22Rv1 (cell line): ENCODE data around the gene PNPLA6.
"Not testable (repeated sequence)": the region's sequence is repeated elsewhere in the genome, so short reads cannot be mapped to it uniquely, and the experiment has no call there.

Experiments used
- H3K27ac ChIP-seq: fragments of 450-650 bp; 2 replicates; pipeline ENCODE4 v1.5.1; 2017
- ZFX ChIP-seq: fragments of 450-650 bp; IDR thresholded peaks from 2 replicates; pipeline ENCODE4 v1.6.1; 2017; ENCODE audit warnings: antibody characterized with exemption, borderline replicate concordance
- TF ChIP-seq, protein P1 (sequence below): fragments of 450-650 bp; IDR thresholded peaks from 2 replicates; pipeline ENCODE4 v1.5.1; 2017; ENCODE audit warnings: mild to moderate bottlenecking

The PNPLA6 gene

DNA sequence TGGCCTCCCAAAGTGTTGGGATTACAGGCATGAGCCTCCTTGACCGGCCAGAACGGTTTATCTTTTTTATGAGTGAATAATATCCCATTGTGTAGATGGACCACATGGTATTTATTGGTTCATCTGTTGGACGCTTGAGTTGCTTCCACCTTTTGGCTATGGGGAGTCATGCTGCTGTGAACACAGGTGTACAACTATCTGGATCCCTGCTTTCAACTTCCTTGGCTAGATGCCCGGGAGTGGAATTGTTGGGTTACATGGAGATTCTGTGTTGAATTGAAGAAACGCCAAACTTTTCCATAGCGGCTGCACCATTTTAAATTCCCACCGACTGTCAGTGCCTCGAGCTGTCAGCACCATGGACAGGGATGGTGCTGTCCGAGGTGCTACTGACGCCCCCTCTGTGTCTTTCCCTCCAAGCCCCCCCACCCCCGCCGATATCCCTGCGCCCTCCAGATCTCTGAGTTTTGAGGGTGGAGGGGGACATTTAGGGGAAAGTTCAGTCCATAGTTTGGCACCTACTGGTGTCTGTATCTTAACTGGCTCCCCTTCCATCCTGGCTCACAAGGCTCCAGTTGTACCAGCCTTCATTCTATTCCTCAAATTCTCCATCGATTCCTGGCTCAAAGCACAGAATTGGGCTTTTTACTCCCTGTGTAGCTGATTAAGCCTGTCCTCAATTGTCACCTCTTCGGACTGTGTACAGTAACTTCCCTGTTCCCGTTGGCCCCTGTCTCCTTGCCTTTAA lies 27.3 kb downstream of the PNPLA6 start:
- no peak for TF ChIP-seq ZFX
- TF ChIP-seq, protein P1, sequence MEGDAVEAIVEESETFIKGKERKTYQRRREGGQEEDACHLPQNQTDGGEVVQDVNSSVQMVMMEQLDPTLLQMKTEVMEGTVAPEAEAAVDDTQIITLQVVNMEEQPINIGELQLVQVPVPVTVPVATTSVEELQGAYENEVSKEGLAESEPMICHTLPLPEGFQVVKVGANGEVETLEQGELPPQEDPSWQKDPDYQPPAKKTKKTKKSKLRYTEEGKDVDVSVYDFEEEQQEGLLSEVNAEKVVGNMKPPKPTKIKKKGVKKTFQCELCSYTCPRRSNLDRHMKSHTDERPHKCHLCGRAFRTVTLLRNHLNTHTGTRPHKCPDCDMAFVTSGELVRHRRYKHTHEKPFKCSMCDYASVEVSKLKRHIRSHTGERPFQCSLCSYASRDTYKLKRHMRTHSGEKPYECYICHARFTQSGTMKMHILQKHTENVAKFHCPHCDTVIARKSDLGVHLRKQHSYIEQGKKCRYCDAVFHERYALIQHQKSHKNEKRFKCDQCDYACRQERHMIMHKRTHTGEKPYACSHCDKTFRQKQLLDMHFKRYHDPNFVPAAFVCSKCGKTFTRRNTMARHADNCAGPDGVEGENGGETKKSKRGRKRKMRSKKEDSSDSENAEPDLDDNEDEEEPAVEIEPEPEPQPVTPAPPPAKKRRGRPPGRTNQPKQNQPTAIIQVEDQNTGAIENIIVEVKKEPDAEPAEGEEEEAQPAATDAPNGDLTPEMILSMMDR = no peak
- H3K27ac ChIP-seq = no peak overlapping the region

GRCh38 chr19:7564866-7565265 lies 29.3 kb downstream of the PNPLA6 start:
- TF ChIP-seq, protein P1 = no peak
- TF ChIP-seq ZFX = no peak
- H3K27ac ChIP-seq = no peak overlapping the region

DNA sequence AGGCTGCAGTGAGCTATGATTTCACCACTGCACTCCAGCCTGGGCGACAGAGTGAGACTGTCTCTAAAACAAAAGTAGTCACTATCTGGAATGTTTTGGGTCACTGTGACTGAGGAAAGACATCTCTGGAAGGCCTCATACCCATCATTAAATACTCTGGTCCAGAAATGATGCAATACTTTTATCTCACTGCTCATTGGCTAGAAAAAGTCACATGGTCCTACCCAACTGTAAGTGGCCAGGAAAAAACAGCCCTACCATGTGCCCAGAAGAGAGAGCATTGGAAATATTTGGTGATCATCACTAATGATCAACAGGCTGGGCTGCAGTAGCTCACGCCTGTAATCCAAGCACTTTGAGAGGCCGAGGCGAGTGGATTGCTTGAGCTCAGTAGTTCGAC lies 29.8 kb downstream of the PNPLA6 start:
- no peak for TF ChIP-seq ZFX
- TF ChIP-seq, protein P1 = no peak
- H3K27ac ChIP-seq = no peak overlapping the region

DNA sequence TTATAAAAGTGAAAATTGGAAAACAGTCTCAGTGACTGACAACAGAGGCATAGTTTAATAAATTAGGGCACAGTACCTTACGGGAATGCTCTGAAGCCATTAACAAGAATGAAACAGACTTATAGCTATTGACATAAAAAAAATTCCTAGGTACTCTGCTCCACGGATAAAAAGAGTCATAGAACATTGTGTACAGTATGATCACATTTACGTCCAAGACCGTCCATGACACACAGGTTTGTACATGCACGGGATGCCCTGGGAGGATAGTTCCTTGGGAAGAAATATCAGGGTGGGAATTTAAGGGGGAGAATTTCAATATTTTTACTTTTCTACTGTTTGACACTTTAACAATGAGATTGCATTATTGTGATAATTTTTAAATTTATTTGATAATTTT lies 35.2 kb downstream of the PNPLA6 start:
- no peak for TF ChIP-seq ZFX
- TF ChIP-seq, protein P1 = no peak
- H3K27ac ChIP-seq = no peak overlapping the region

DNA sequence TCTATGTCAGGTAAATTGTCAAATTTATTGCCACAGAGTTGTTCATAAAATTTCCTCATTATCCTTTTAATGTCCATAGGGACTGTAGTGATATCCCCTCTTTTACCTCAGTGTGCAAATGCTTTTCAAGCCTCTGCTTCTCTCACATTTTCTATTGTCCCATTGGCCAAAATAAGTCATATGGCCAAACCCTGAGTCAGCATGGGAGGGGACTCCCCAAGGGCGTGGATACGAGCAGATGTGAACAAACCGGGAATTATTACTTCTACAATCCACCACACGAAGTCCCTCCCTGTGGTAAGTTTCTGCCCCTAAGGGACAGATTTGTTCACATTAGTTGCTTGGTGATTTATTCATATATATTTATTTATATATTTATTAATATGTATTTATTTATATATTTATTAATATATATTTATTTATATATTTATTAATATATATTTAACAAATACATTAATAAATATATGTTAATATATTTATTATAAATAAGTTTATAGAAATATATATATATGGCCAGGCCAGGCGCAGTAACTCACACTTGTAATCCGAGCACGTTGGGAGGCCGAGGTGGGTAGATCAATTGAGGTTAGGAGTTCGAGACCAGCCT lies 40.0 kb downstream of the PNPLA6 start:
- no peak overlapping the region for H3K27ac ChIP-seq
- TF ChIP-seq ZFX = no peak
- TF ChIP-seq, protein P1 = no peak

DNA sequence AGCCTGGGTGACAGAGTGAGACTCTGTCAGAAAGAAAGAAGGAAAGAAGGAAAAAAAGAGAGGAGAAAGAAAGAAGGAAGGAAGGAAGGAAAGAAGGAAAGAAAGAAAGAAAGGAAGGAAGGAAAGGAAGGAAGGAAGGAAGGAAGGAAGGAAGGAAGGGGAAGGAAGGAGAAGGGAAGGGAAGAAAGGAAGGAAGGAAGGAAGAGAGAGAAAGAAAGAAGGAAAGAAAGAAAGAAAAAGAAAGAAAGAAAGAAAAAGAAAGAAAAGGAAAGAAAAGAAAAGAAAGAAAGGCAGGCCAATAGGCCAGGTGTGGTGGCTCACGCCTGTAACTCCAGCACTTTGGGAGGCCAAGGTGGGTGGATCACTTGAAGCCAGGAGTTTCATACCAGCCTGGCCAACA lies 41.9 kb downstream of the PNPLA6 start:
- H3K27ac ChIP-seq = not testable (repeated sequence)

DNA sequence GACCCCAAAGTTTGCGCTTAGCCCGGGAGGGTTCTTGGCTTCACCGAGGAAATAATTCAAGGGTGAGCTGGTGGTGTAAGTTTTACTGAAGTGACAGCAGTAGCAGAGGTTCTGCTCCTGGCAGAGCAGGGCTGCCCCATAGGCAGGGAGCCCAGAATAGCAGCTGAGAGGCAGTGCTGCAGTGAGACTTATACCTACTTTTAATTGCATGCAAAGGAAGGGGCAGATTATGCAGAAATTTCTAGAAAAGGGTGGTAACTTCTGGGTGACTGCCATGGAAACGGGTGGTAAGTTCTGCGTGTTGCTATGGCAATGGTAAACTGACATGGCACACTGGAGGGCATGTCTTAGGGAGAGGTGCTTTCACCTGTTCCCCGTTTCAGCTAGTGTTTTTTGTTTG lies 42.6 kb downstream of the PNPLA6 start:
- TF ChIP-seq, protein P1 = no peak
- TF ChIP-seq ZFX = no peak
- H3K27ac ChIP-seq = no peak overlapping the region
